ENCODE data around the gene ADCY4. TPM values are rescaled to one million over a fixed set of nuclear protein-coding genes. Genes with fewer than 3 reads are reported as not detected.
A peak's percentile ranks its signal among the peaks of the same experiment; 100 is the strongest.

The ADCY4 gene
- total RNA-seq, 2 experiments from 2014 or later = 1.6 to 2.4 TPM

DNA sequence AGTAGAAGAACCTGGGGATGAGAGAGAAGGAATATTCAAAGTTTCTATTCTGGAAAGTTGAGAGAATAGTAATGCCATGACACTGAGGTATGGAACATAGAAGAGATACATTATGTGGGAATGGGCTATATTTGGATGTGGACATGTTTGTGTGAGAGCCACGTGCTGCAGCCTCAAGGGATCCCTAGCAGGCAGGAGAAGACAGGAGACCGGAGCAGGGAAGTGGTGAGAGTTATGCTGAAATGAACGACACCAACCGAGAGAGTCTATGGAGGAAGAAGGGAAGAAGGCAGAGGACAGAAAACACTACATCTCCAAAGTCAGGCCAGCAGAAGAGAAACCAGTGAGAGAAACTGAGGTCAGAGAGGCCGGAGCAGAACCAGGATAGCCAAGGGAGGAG lies 14.9 kb upstream of the ADCY4 start:
- H3K27ac Mint-ChIP-seq = no peak overlapping the region
- H3K36me3 Mint-ChIP-seq = no peaks in the 10 kb centered on the region
- DNase-seq = no peak
- H3K4me3 Mint-ChIP-seq = no peak overlapping the region
- ChIA-PET CTCF (interaction anchor here (1.0 to 3.0 kb wide), 2 partner anchors 16 to 82 kb away, joined by 3 to 13 read pairs; partner anchors contain the start of gene ADCY4), POLR2A (no interaction called here)
- H3K27me3 Mint-ChIP-seq = peaks cover 39% of the 10 kb centered on the region
- peaks cover 6% of the 10 kb centered on the region for H3K4me1 Mint-ChIP-seq (ENCODE audit: low read depth)
- intact Hi-C loops (cut with micrococcal nuclease) = no loop called here
- no peaks in the 10 kb centered on the region for H3K9me3 Mint-ChIP-seq

DNA sequence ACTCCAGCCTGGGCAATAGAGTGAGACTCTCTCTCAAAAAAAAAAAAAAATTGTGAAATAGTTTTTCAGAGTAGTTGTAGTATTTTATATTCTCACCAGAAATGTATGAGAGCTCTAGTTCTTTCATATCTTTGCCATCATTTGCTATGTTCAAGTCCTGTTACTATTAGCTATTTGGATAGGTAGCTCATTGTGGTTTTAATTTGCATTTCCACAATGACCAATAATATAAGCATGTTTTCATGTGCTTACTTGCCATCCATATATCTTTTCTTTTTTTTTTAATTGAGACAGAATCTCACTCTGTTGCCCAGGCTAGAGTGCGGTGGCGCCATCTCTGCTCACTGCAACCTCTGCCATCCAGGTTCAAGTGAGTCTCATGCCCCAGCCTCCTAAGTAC lies 13.3 kb upstream of the ADCY4 start:
- ChIA-PET CTCF (interaction anchor here (0.6 to 5.7 kb wide), 5 partner anchors 8 to 83 kb away, joined by 3 to 41 read pairs (median 3); partner anchors contain the start of gene ADCY4), POLR2A (no interaction called here)
- H3K36me3 Mint-ChIP-seq = no peaks in the 10 kb centered on the region
- intact Hi-C loops (cut with micrococcal nuclease) = no loop called here
- H3K27me3 Mint-ChIP-seq = peaks cover 42% of the 10 kb centered on the region
- no peaks in the 10 kb centered on the region for H3K9me3 Mint-ChIP-seq
- no peaks in the 10 kb centered on the region for H3K4me1 Mint-ChIP-seq (ENCODE audit: low read depth)
- no peak overlapping the region for H3K4me3 Mint-ChIP-seq
- no peak for DNase-seq
- no peak overlapping the region for H3K27ac Mint-ChIP-seq

DNA sequence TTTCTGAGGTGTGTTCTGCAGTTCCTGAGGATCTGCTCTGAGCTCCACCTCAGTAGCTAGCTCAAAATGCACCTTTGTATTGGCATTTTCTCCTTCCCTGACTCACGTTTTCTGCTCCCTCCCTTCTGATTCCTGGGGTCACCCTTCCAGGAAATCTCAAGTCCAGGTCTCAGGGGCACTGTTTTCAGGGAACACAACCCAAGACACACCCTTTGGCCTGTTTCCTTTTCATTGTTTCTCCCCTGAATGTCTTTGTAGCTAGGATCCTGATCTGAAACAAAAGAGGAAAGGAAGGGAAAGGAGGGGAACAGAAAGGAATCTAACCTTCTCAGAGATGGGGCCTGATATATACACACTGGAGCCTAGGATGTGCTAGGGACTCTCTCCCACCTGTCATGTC lies 12.3 kb upstream of the ADCY4 start:
- H3K27me3 Mint-ChIP-seq = peaks cover 36% of the 10 kb centered on the region
- CTCF ChIA-PET = interaction anchor here (0.8 to 5.7 kb wide), 5 partner anchors 14 to 86 kb away, joined by 3 to 41 read pairs (median 4); partner anchors contain the start of gene ADCY4
- no peak for DNase-seq
- POLR2A ChIA-PET = no interaction called here
- H3K36me3 Mint-ChIP-seq = no peaks in the 10 kb centered on the region
- H3K9me3 Mint-ChIP-seq = no peaks in the 10 kb centered on the region
- H3K27ac Mint-ChIP-seq = no peak overlapping the region
- no peak overlapping the region for H3K4me3 Mint-ChIP-seq
- intact Hi-C loops (cut with micrococcal nuclease) = no loop called here
- no peaks in the 10 kb centered on the region for H3K4me1 Mint-ChIP-seq (ENCODE audit: low read depth)

DNA sequence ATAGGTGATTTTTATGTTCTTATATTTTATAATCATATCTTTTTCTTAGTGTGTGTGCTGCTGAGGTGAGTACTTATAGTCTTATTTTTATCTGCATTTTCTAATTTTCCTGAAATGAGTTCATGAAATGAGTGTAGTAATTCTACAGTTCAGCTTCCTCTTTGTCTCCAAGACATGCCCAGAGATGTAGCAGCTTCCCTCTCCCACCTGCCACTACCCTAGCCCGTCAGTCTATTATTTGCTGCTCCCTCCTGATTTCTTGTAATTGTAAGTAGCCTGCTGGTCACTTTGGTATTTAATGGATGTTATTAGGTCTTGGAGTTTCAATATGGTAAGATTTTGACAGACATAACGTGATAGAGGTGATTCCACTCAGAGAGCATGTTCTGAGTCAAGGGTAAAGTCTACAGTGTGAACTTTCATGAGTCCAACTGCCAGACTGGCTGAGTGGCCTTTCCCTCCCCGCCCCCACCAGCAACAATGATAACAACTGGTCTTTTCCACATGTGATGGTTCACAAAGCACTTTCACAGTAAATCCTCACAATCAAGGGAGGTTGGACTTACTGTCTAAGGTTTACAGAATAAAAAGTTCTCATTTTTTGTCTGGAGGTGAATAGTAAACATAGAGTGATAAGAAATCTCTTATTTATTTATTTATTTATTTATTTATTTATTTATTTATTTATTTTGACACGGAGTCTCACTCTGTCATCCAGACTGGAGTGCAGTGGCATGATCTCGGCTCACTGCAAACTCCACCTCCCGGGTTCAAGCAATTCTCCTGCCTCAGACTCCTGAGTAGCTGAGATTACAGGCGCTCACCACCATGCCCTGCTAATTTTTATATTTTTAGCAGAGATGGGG lies 9.2 kb upstream of the ADCY4 start:
- POLR2A ChIA-PET = no interaction called here
- peaks cover 15% of the 10 kb centered on the region for H3K27me3 Mint-ChIP-seq
- intact Hi-C loops (cut with micrococcal nuclease) = no loop called here
- H3K4me1 Mint-ChIP-seq (ENCODE audit: low read depth) = peaks cover 4% of the 10 kb centered on the region
- CTCF ChIA-PET = interaction anchor here (1.3 to 5.7 kb wide), 2 partner anchors 11 to 87 kb away, joined by 13 to 41 read pairs; partner anchors contain the start of genes ADCY4 and KHNYN
- H3K27ac Mint-ChIP-seq = no peak overlapping the region
- H3K4me3 Mint-ChIP-seq = no peak overlapping the region
- no peaks in the 10 kb centered on the region for H3K36me3 Mint-ChIP-seq
- no peak for DNase-seq
- no peaks in the 10 kb centered on the region for H3K9me3 Mint-ChIP-seq

DNA sequence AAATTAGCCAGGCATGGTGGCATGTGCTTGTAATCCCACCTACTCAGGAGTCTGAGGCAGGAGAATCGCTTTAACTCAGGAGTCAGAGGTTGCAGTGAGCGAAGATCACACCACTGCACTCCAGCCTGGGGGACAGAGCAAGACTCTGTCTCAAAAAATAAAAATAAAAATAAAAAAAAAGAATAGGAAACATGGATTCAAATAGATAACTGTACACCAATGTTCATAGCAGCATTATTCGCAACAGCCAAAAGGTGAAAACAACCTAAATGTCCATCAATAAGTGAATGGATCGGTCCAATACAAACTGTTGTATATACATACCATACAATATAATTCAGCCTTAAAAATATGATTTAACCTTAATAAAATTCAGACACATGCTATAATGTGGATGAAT lies 8.0 kb upstream of the ADCY4 start:
- H3K27me3 Mint-ChIP-seq = peaks cover 15% of the 10 kb centered on the region
- ChIA-PET CTCF (interaction anchor here (1.7 to 5.7 kb wide), 2 partner anchors 9 to 10 kb away, joined by 6 to 41 read pairs; partner anchors contain the start of gene ADCY4), POLR2A (no interaction called here)
- intact Hi-C loops (cut with micrococcal nuclease) = no loop called here
- no peak overlapping the region for H3K4me3 Mint-ChIP-seq
- peaks cover 14% of the 10 kb centered on the region for H3K4me1 Mint-ChIP-seq (ENCODE audit: low read depth)
- H3K9me3 Mint-ChIP-seq = no peaks in the 10 kb centered on the region
- DNase-seq = no peak
- no peak overlapping the region for H3K27ac Mint-ChIP-seq
- H3K36me3 Mint-ChIP-seq = peaks cover 2% of the 10 kb centered on the region

DNA sequence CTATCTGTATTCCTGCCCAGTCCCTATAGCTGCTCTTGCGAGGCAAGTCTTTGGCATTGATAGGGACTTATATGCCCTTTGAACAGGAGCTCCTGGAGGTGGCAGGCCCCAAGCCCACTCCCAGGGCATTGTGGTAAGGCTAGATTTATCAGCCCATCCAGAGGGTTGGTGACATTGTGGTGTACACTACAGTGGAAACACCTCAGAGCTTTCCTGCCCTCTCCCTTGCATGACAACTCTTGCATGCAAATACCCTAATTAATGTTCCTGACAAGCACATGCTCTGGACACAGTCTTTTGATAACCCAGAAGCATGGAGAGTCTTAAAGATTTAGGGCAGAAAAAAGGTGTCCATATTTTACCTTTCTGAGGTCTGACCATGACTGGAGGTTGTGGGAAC lies 5.7 kb upstream of the ADCY4 start:
- Mint-ChIP-seq H3K4me1 (ENCODE audit: low read depth) (peaks cover 14% of the 10 kb centered on the region), H3K27ac (no peak overlapping the region), H3K27me3 (peaks cover 9% of the 10 kb centered on the region), H3K4me3 (no peak overlapping the region), H3K36me3 (peaks cover 13% of the 10 kb centered on the region), H3K9me3 (no peaks in the 10 kb centered on the region)
- no peak for DNase-seq
- intact Hi-C loops (cut with micrococcal nuclease) = no loop called here
- ChIA-PET CTCF (interaction anchor here (0.6 to 25.4 kb wide), 6 partner anchors 13 to 98 kb away, joined by 3 to 968 read pairs (median 4); partner anchors contain the start of genes CBLN3, KHNYN, LTB4R2 and SDR39U1), POLR2A (interaction anchor here (0.9 to 1.8 kb wide), 3 partner anchors 30 to 91 kb away, joined by 3 to 10 read pairs (median 7); partner anchors contain the start of genes CBLN3 and KHNYN)

DNA sequence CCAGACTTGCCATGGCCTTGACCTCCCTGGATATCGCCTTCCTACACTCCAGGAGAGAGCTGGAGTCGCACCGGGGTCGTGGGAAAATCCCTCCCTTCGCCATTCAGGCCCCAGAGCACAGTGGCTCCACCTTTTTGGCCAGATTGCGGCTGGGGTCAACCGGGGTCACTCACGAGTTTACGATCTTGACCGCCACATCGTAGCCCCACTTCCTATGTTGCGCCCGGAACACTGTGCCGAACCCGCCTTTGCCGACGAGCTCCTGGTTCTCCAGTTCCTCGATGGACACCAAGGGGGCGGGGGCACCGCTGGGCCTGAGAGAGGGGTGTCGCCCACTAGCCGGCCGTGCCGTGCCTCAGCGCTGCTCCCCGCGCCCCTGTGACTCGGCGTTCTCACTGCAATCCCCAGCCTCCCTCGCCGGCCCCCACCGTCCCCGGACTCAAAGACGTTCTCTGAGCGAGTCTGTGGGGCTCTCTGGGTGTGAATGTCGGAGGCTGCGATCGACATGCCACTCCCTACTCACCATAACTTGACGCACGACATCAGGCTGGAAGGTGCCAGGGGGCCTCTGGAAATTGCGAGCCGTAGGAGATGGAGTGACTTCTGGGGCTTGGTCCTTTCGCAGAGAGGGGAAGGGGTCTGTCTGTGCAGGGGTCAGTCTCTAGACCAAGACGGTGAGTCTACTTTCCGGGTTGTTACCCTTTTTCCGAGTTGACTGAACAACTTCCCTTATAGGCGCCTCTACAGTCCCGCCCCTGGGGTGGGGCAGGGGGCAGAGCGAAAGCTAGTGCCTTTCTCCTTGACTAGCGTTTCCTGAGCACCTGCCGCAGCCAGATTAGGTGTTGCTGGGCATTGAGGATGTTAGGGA lies 4.6 kb upstream of the ADCY4 start, which contains the start of gene RIPK3:
TSS of gene RIPK3 (minus strand) at position 708 of the 868 bp plus-strand sequence. CDS start at position 543, 165 bp downstream.
- Mint-ChIP-seq H3K4me3 (peak within 1 kb of the TSS; percentile 91), H3K9me3 (no peaks in the 10 kb centered on the region), H3K4me1 (ENCODE audit: low read depth) (peaks cover 19% of the 10 kb centered on the region), H3K27me3 (peaks cover 11% of the 10 kb centered on the region), H3K36me3 (peaks cover 13% of the 10 kb centered on the region), H3K27ac (peak within 1 kb of the TSS; percentile 75)
- peak; percentile 82 for DNase-seq
- intact Hi-C loops (cut with micrococcal nuclease) = no loop called here
- CTCF ChIA-PET = interaction anchor here (0.6 to 25.4 kb wide), 12 partner anchors 12 to 179 kb away, joined by 3 to 968 read pairs (median 4); partner anchors contain the start of genes CBLN3, IRF9, KHNYN and LTB4R2
- POLR2A ChIA-PET = interaction anchor here (0.8 to 1.8 kb wide), 3 partner anchors 23 to 92 kb away, joined by 3 to 10 read pairs (median 7); partner anchors contain the start of genes CBLN3 and KHNYN

DNA sequence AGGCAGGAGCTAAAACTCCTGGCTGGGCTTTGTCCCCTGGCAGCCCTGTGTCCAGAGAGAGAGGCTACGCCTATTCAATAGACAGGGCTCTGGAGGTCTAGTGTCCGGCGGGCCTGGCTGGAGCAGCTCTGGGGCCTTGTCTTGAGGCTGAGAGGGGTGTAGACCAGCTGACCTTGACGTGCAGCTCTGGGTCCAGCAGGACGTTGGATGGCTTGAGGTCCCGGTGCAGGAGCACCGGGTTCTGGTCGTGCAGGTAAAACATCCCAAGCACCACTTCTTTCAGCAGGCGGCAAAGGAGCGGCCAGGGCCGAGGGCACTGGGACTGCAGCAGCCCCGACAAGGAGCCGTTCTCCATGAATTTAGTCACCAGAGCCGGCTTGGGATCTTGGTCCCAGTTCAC lies 4.0 kb upstream of the ADCY4 start:
- intact Hi-C loops (cut with micrococcal nuclease) = no loop called here
- Mint-ChIP-seq H3K27me3 (peaks cover 12% of the 10 kb centered on the region), H3K36me3 (peaks cover 13% of the 10 kb centered on the region), H3K9me3 (no peaks in the 10 kb centered on the region), H3K4me1 (ENCODE audit: low read depth) (peaks cover 23% of the 10 kb centered on the region), H3K4me3 (peak overlapping the region; percentile 91), H3K27ac (no peak overlapping the region)
- POLR2A ChIA-PET = interaction anchor here (0.8 to 1.8 kb wide), 2 partner anchors 23 to 93 kb away, joined by 3 to 7 read pairs; no protein-coding TSS in a partner anchor
- CTCF ChIA-PET = interaction anchor here (2.7 to 25.4 kb wide), 2 partner anchors 27 to 95 kb away, joined by 9 to 968 read pairs; partner anchors contain the start of genes CBLN3, KHNYN and SDR39U1
- DNase-seq = no peak

DNA sequence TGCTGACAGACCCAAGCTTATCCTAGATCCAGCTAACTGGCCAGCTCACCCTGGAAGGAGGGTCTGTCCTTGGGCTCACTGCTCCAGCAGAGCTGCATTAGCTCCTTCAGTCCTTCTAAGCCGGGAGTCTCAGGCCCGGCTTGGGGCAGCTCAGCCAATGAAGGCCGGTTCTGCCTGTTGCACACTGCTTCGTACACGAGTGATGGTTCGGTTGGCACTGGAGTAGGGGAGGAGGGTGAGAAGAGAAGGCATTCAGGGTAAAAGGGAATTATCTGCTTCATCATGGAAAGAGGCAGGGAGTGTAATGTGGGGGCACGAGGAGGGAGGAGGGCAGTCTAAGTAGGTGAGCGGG lies 2.9 kb upstream of the ADCY4 start:
- H3K4me1 Mint-ChIP-seq (ENCODE audit: low read depth) = peaks cover 31% of the 10 kb centered on the region
- intact Hi-C loops (cut with micrococcal nuclease) = no loop called here
- no peaks in the 10 kb centered on the region for H3K9me3 Mint-ChIP-seq
- ChIA-PET CTCF (interaction anchor here (1.3 to 25.4 kb wide), 4 partner anchors 9 to 96 kb away, joined by 3 to 968 read pairs (median 6); partner anchors contain the start of genes CBLN3, KHNYN and SDR39U1), POLR2A (no interaction called here)
- no peak overlapping the region for H3K27ac Mint-ChIP-seq
- H3K27me3 Mint-ChIP-seq = peaks cover 15% of the 10 kb centered on the region
- peaks cover 13% of the 10 kb centered on the region for H3K36me3 Mint-ChIP-seq
- no peak for DNase-seq
- H3K4me3 Mint-ChIP-seq = no peak overlapping the region

DNA sequence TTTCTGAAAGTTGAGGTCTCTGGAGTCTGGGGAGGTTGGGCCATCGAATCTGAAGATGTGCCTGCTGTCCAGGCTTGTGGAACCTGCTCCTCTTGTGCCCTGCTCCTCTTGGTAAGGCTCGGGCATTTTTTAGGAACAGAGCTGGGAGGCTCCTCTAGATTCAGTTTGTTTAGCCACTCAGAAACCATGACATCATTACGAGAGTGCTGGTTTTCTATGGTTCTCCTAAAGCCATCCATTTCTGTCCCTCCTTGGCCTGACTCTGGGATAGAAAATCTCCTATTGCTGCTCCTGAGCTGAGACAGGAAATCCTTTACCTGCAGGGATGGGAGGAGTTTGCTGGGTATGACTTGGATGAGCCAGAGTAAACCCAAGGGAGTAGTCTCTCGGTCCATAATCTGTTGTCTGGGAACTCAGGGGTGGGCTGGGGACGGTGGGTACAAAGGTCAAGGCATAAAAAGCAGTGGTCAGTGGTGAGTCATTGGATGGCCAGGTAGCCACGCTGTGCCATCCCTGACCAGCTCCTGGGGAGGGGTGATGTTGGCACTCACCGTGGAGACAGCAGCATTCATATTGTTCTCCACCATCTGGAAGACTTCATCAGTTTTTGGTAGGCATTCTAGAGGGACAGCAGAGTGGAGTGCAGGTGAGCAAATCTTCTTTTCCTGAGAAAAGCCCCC lies 2.4 kb upstream of the ADCY4 start:
- no peak overlapping the region for H3K4me3 Mint-ChIP-seq
- peaks cover 18% of the 10 kb centered on the region for H3K27me3 Mint-ChIP-seq
- peaks cover 34% of the 10 kb centered on the region for H3K4me1 Mint-ChIP-seq (ENCODE audit: low read depth)

More for the DNA sequence above, 2.4 kb upstream of the ADCY4 start:
- CTCF ChIA-PET = interaction anchor here (1.2 to 25.4 kb wide), 5 partner anchors 9 to 96 kb away, joined by 3 to 968 read pairs (median 3); partner anchors contain the start of genes CBLN3, KHNYN and SDR39U1
- no peak overlapping the region for H3K27ac Mint-ChIP-seq
- no peak for DNase-seq
- POLR2A ChIA-PET = interaction anchor here (1.0 kb wide), 1 partner anchor 71 kb away, joined by 3 read pairs; no protein-coding TSS in a partner anchor
- intact Hi-C loops (cut with micrococcal nuclease) = no loop called here
- peaks cover 13% of the 10 kb centered on the region for H3K36me3 Mint-ChIP-seq
- no peaks in the 10 kb centered on the region for H3K9me3 Mint-ChIP-seq

Data from activated CD4-positive, alpha-beta memory T cell treated with anti-CD3 and anti-CD28 coated beads for 36 hours (primary cell).